Heart right ventricle (tissue), 16 donors: ENCODE results near the gene RND1. TPM values are rescaled to one million over a fixed set of nuclear protein-coding genes. Genes with fewer than 3 reads are reported as not detected.
"Not testable (repeated sequence)": the region's sequence is repeated elsewhere in the genome, so short reads cannot be mapped to it uniquely, and the experiment has no call there.

ENCODE experiments used
- ATAC-seq, 8 donors: fragments of 200-7000 bp; cut with Tn5 transposase; one replicate each; pipeline ENCODE4 v1.9.1; 2020; ENCODE audit warnings: mild to moderate bottlenecking in 8 of 8, moderate library complexity in 8 of 8, moderate number of reproducible peaks in 1 of 8
- DNase-seq, 2 donors: peaks; one replicate each; pipeline ENCODE4 v3.0.0-alpha.2; 2020
- H3K27ac ChIP-seq, 10 donors: fragments of 200-600 bp; sonication (generic) in 2 of 10; one replicate each; pipeline versions ENCODE4 v1.5.0 to v1.8.0; 2020 to 2022; ENCODE audit warnings: mild to moderate bottlenecking in 3 of 10
- H3K27me3 ChIP-seq, 7 donors: fragments of 200-600 bp; one replicate each; pipeline ENCODE4 v1.8.0; 2021 to 2022; ENCODE audit warnings: mild to moderate bottlenecking in 2 of 7
- H3K36me3 ChIP-seq, 9 donors: fragments of 200-600 bp; sonication (generic) in 1 of 9; one replicate each; pipeline versions ENCODE4 v1.5.0 to v1.8.0; 2020 to 2022; ENCODE audit warnings: mild to moderate bottlenecking in 2 of 9
- H3K4me1 ChIP-seq, 9 donors: fragments of 200-600 bp; sonication (generic) in 1 of 9; one replicate each; pipeline versions ENCODE4 v1.5.0 to v1.8.0; 2020 to 2022; ENCODE audit warnings: mild to moderate bottlenecking in 4 of 9
- H3K4me3 ChIP-seq, 10 donors: fragments of 200-600 bp; sonication (generic) in 2 of 10; one replicate each; pipeline versions ENCODE4 v1.5.0 to v1.8.0; 2020 to 2022; ENCODE audit warnings: mild to moderate bottlenecking in 7 of 10, moderate library complexity in 2 of 10
- H3K9me3 ChIP-seq, 11 donors: fragments of 200-600 bp in 10 of 11; sonication (generic) in 2 of 11; one replicate each; pipeline versions ENCODE4 v1.5.0 to v1.8.0; 2013 to 2022; ENCODE audit warnings: mild to moderate bottlenecking in 2 of 11, control low read depth in 1 of 11, moderate library complexity in 1 of 11
- CTCF ChIP-seq, 9 donors: fragments of 200-600 bp; sonication (generic) in 2 of 9; IDR thresholded peaks; one replicate each; pipeline versions ENCODE4 v1.5.0 to v1.8.0; 2021 to 2022; ENCODE audit warnings: antibody characterized with exemption in 9 of 9, mild to moderate bottlenecking in 5 of 9, moderate library complexity in 1 of 9
- WGBS, 2 donors: extraction: QIAGEN DNeasy Blood & Tissue Kit; methylation state at CpG; one replicate each; pipeline ENCODE4 v1.1.7; 2013; ENCODE audit warnings: inconsistent platforms in 1 of 2; 5-methylcytosine and 5-hydroxymethylcytosine counted together
- intact Hi-C, 10 donors: fragments of 100-400 bp; cut with DNase I; formaldehyde crosslinking; loops; one replicate each; pipeline versions ENCODE4 v1.11.1 to v1.14.2; 2022
- polyA plus RNA-seq, 2 donors: library from polyadenylated mRNA; stranded (reverse); fragments of 200-250 nt; gene quantifications; one replicate each; pipeline ENCODE4 v1.2.3, GENCODE V29; 2013
- total RNA-seq, 10 donors: library from RNA; stranded (reverse); fragmentation: NEBNext Ultra II Directional in 3 of 10; extraction: Animal tissue kit (Norgen Biotek cat#: 25700) in 3 of 10; gene quantifications; one replicate each; pipeline versions ENCODE4 v1.2.1 to v1.2.4, GENCODE V29; 2021 to 2023
- donor health status: Arrhythmogenic right ventricular cardiomyopathy.
- donor health status: ischemic (EF 13 %, LVEDD 7.1; RV severe dilation, severe dysfunction).
- donor health status: healthy with polysubstance abuse.
- donor health status: DM: no; HTN: yes; CAD: no.
- donor health status: DM: no; HTN: no; CAD: no.
- donor health status: ischemic (EF 25% LVEDD 6.9; RV normal size, moderate dysfunction).
- donor health status: ischemic (EF 25% LVEDD 5.7; RV mildly dilated, moderate dysfunction).
- donor health status: healthy.
- donor health status: DM: yes; HTN: yes; CAD: no.
- donor health status: Ischemic cardiomyopathy.
- donor health status: ischemic (EF 35%, LVEDD 5.7; RV mildly dilated, moderate dysfunction).
- donor health status: nonischemic (EF 11% LVEDD 7.7; RV severe dilation, severe dysfunction).
- donor health status: DM: yes; HTN: yes; CAD: no.
- donor health status: PGD.
- donor health status: ischemic (EF 29% LVEDD 5.4; RV normal size, mild dysfunction).
- donor health status: nonischemic (EF 23%, LVEDD 6.1; RV moderate dilation, normal function).

Gene RND1
- total and polyA plus RNA-seq, 12 donors = 0.21 to 3.3 (median 0.95) TPM

- Histone ChIP-seq H3K4me1 (peaks cover 4 to 30% (median 24%) of the 10 kb centered on the region in 9 donors), H3K4me3 (peak overlapping the region in 9 of 10 donors; percentile 79 to 96 (median 89)), H3K36me3 (peaks cover 0 to 24% (median 0%) of the 10 kb centered on the region in 9 donors), H3K27me3 (no peaks in the 10 kb centered on the region), H3K9me3 (no peaks in the 10 kb centered on the region), H3K27ac (peak overlapping the region in 9 of 10 donors; percentile 30 to 97 (median 88))
- peak; percentile 85 to 95 (median 90) for TF ChIP-seq CTCF (IDR thresholded peaks at IDR 0.05)
- ATAC-seq = peak; percentile 30 to 85 (median 72)
- 3 to 4% methylated on average over 11 of the region's 11 CpGs for WGBS, 2 donors
- intact Hi-C loops = loop anchor here in 7 of 10 donors (1.0 to 10.0 kb wide), 9 partner anchors 37 to 144 kb away; partner anchors contain the start of gene DDN (in 2 of the 7)
- DNase-seq = peak; percentile 36 to 91
These were observed 12.7 kb downstream of the RND1 start for GRCh38 chr12:48852734-48853688.

GRCh38 chr12:48851883-48852733 is 13.6 kb downstream of the RND1 start, which contains the start of gene DDX23:
TSS of gene DDX23 (minus strand) at chr12:48852163. CDS start at chr12:48845782, 6,381 bp downstream.
- no peak for TF ChIP-seq CTCF (IDR thresholded peaks at IDR 0.05)
- Histone ChIP-seq H3K27ac (peak within 1 kb of the TSS; percentile 57 to 97 (median 87)), H3K27me3 (no peaks in the 10 kb centered on the region), H3K9me3 (no peaks in the 10 kb centered on the region), H3K4me1 (peaks cover 4 to 30% (median 24%) of the 10 kb centered on the region in 9 donors), H3K4me3 (peak within 1 kb of the TSS; percentile 63 to 96 (median 87)), H3K36me3 (peaks cover 0 to 33% (median 0%) of the 10 kb centered on the region in 9 donors)
- ATAC-seq (peak; percentile 98 to 99 (median 98)), DNase-seq (peak; percentile 92 to 96)
- 0 to 1% methylated on average over 53 of the region's 53 CpGs for WGBS, 2 donors
- intact Hi-C loops = loop anchor here in 6 of 10 donors (2.0 to 10.0 kb wide), 7 partner anchors 39 to 145 kb away; partner anchors contain the start of gene DDN (in 2 of the 6)

- H3K4me3 ChIP-seq, H3K27ac ChIP-seq, ATAC-seq, intact Hi-C loops, DNase-seq, H3K4me1 ChIP-seq, H3K9me3 ChIP-seq, H3K27me3 ChIP-seq: not testable (repeated sequence)
- H3K36me3 ChIP-seq = peaks cover 4 to 88% (median 55%) of the 10 kb centered on the region in 9 donors
- 95% methylated on average over 15 to 29 of the region's 29 CpGs for WGBS, 2 donors
These were observed 23.6 kb downstream of the RND1 start for GRCh38 chr12:48842021-48842420.

GRCh38 chr12:48838048-48838447 is 27.6 kb downstream of the RND1 start:
- ATAC-seq (no peak), DNase-seq (no peak)
- no peak overlapping the region for H3K4me3 ChIP-seq
- H3K36me3 ChIP-seq = peaks cover 7 to 89% (median 64%) of the 10 kb centered on the region in 9 donors
- H3K9me3 ChIP-seq = no peaks in the 10 kb centered on the region
- TF ChIP-seq CTCF (IDR thresholded peaks at IDR 0.05) = no peak
- intact Hi-C loops = no loop called here
- no peaks in the 10 kb centered on the region for H3K4me1 ChIP-seq
- WGBS, 2 donors = 89 to 90% methylated on average over 4 of the region's 4 CpGs
- no peaks in the 10 kb centered on the region for H3K27me3 ChIP-seq
- H3K27ac ChIP-seq = no peak overlapping the region
